DMS79 treated with DMSO at 0.1 percent for 48 hours (cell line): ENCODE data around the gene STRADB.
"Not testable (repeated sequence)": the region's sequence is repeated elsewhere in the genome, so short reads cannot be mapped to it uniquely, and the experiment has no call there.

ENCODE experiments used
- DNase-seq: peaks from one replicate; lab custom pipeline; 2025; lab: John Stamatoyannopoulos, UW

STRADB gene

GRCh38 chr2:201466050-201466675 is 14.6 kb downstream of the STRADB start:
- DNase-seq, result no peak

- DNase-seq, result no peak
These were observed 16.1 kb downstream of the STRADB start for GRCh38 chr2:201467666-201468065.

- DNase-seq, result no peak
These were observed 19.5 kb downstream of the STRADB start for GRCh38 chr2:201470821-201471731.

GRCh38 chr2:201471732-201472393 is 20.3 kb downstream of the STRADB start:
- DNase-seq, result no peak

- DNase-seq, result no peak
These were observed 20.9 kb downstream of the STRADB start for GRCh38 chr2:201472411-201472810.

- DNase-seq, result no peak
These were observed 31.0 kb downstream of the STRADB start for GRCh38 chr2:201482543-201482942.

GRCh38 chr2:201483342-201483741 is 31.8 kb downstream of the STRADB start:
- no peak for DNase-seq

- not testable (repeated sequence) for DNase-seq
These were observed 32.2 kb downstream of the STRADB start for GRCh38 chr2:201483758-201484157.

GRCh38 chr2:201484805-201485204 is 33.3 kb downstream of the STRADB start:
- no peak for DNase-seq

GRCh38 chr2:201490291-201490690 is 38.8 kb downstream of the STRADB start:
- DNase-seq, result no peak

GRCh38 chr2:201496785-201497184 is 45.2 kb downstream of the STRADB start:
- no peak for DNase-seq

GRCh38 chr2:201500534-201500933 is 49.0 kb downstream of the STRADB start:
- DNase-seq, result no peak

GRCh38 chr2:201502713-201503112 is 51.2 kb downstream of the STRADB start:
- no peak for DNase-seq

- no peak for DNase-seq
These were observed 56.2 kb downstream of the STRADB start for GRCh38 chr2:201507725-201508124.

- DNase-seq, result no peak
These were observed 61.7 kb downstream of the STRADB start for GRCh38 chr2:201513271-201513670.

- no peak for DNase-seq
These were observed 64.2 kb downstream of the STRADB start for GRCh38 chr2:201515573-201516246.

- DNase-seq, result no peak
These were observed 65.6 kb downstream of the STRADB start for GRCh38 chr2:201517094-201517493.

- no peak for DNase-seq
These were observed 68.7 kb downstream of the STRADB start for GRCh38 chr2:201520201-201520600.

GRCh38 chr2:201522965-201523364 is 71.4 kb downstream of the STRADB start:
- no peak for DNase-seq

- DNase-seq, result no peak
These were observed 72.0 kb downstream of the STRADB start for GRCh38 chr2:201523506-201523905.
